Measurements from ENCODE around the gene GHRH.

DNA sequence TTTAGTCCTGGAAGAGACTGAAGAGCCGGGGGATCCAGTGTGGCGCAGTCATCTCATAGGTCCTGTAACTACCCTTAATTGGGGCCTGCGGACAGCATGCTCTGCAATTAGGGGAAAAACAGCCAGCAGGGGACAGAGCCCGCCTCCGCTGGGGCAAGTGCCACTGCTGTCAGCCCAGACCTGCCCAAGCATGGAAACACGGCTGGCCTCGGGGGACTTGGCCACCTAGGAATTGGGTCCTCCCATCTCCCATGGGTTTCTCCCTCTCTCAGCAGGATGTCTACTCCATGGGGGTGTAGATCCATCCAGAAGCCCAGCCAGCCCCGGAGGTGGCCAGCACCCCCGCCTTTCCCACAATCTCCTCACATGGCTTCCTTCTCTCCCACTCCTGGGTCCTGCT, 3.6 kb downstream of the GHRH start:
- TF ChIP-seq, protein P1, sequence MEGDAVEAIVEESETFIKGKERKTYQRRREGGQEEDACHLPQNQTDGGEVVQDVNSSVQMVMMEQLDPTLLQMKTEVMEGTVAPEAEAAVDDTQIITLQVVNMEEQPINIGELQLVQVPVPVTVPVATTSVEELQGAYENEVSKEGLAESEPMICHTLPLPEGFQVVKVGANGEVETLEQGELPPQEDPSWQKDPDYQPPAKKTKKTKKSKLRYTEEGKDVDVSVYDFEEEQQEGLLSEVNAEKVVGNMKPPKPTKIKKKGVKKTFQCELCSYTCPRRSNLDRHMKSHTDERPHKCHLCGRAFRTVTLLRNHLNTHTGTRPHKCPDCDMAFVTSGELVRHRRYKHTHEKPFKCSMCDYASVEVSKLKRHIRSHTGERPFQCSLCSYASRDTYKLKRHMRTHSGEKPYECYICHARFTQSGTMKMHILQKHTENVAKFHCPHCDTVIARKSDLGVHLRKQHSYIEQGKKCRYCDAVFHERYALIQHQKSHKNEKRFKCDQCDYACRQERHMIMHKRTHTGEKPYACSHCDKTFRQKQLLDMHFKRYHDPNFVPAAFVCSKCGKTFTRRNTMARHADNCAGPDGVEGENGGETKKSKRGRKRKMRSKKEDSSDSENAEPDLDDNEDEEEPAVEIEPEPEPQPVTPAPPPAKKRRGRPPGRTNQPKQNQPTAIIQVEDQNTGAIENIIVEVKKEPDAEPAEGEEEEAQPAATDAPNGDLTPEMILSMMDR (IDR thresholded peaks at IDR 0.05): no peak
- TF ChIP-seq, protein P2, sequence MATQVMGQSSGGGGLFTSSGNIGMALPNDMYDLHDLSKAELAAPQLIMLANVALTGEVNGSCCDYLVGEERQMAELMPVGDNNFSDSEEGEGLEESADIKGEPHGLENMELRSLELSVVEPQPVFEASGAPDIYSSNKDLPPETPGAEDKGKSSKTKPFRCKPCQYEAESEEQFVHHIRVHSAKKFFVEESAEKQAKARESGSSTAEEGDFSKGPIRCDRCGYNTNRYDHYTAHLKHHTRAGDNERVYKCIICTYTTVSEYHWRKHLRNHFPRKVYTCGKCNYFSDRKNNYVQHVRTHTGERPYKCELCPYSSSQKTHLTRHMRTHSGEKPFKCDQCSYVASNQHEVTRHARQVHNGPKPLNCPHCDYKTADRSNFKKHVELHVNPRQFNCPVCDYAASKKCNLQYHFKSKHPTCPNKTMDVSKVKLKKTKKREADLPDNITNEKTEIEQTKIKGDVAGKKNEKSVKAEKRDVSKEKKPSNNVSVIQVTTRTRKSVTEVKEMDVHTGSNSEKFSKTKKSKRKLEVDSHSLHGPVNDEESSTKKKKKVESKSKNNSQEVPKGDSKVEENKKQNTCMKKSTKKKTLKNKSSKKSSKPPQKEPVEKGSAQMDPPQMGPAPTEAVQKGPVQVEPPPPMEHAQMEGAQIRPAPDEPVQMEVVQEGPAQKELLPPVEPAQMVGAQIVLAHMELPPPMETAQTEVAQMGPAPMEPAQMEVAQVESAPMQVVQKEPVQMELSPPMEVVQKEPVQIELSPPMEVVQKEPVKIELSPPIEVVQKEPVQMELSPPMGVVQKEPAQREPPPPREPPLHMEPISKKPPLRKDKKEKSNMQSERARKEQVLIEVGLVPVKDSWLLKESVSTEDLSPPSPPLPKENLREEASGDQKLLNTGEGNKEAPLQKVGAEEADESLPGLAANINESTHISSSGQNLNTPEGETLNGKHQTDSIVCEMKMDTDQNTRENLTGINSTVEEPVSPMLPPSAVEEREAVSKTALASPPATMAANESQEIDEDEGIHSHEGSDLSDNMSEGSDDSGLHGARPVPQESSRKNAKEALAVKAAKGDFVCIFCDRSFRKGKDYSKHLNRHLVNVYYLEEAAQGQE (IDR thresholded peaks at IDR 0.05; ENCODE audit: insufficient read depth in 1 of 2, low read depth in 2 of 2, low read length in 1 of 2): no peak
- no peak for TF ChIP-seq POLR2AphosphoS5 (IDR thresholded peaks at IDR 0.05; ENCODE audit: low read depth, low read length)
